ENCODE measurements around the gene CECR2.
"Not testable (repeated sequence)": the region's sequence is repeated elsewhere in the genome, so short reads cannot be mapped to it uniquely, and the experiment has no call there.

The CECR2 gene

DNA sequence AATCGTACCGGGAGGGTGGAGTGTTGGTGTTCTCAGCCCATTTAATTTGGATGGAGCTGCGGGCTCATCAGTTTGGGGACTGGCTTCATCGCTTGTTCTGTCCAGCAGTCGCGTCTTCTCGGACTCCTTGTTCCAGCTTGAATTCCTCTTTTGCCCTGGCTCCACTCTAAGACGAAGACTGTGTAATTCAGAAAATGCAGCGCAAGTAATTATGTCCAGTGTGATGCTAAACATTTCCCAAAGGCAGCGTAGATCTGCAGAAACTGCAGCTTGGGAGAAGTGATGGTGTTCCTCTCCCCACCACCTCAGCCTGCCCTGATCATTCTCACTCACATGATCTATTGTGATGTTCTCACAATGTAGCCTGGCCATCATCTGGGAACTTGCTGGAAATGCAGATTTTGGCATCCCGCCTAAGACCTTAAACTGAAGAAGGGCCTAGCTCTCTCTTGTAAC lies 194.7 kb downstream of the CECR2 start:
- no peak overlapping the region for H3K4me3 ChIP-seq (replicated peaks; ENCODE audit: insufficient read depth, low read length)
- no peaks in the 10 kb centered on the region for H3K27me3 ChIP-seq (ENCODE audit: insufficient read depth, poor library complexity, severe bottlenecking)
- DNase-seq (ENCODE audit: low read depth in 1 of 2, low spot score in 1 of 2): no peak
- H3K27ac ChIP-seq (replicated peaks): no peak overlapping the region
- TF ChIP-seq GABPA (IDR thresholded peaks at IDR 0.05; ENCODE audit: low read depth): no peak
- TF ChIP-seq, protein P1, sequence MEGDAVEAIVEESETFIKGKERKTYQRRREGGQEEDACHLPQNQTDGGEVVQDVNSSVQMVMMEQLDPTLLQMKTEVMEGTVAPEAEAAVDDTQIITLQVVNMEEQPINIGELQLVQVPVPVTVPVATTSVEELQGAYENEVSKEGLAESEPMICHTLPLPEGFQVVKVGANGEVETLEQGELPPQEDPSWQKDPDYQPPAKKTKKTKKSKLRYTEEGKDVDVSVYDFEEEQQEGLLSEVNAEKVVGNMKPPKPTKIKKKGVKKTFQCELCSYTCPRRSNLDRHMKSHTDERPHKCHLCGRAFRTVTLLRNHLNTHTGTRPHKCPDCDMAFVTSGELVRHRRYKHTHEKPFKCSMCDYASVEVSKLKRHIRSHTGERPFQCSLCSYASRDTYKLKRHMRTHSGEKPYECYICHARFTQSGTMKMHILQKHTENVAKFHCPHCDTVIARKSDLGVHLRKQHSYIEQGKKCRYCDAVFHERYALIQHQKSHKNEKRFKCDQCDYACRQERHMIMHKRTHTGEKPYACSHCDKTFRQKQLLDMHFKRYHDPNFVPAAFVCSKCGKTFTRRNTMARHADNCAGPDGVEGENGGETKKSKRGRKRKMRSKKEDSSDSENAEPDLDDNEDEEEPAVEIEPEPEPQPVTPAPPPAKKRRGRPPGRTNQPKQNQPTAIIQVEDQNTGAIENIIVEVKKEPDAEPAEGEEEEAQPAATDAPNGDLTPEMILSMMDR (IDR thresholded peaks at IDR 0.05; ENCODE audit: insufficient read depth, low read length): no peak
- no peak for TF ChIP-seq SPI1 (IDR thresholded peaks at IDR 0.05; ENCODE audit: borderline replicate concordance, low read depth)
- no peak for TF ChIP-seq POLR2AphosphoS5 (IDR thresholded peaks at IDR 0.05; ENCODE audit: low read depth)
- TF ChIP-seq, protein P2, sequence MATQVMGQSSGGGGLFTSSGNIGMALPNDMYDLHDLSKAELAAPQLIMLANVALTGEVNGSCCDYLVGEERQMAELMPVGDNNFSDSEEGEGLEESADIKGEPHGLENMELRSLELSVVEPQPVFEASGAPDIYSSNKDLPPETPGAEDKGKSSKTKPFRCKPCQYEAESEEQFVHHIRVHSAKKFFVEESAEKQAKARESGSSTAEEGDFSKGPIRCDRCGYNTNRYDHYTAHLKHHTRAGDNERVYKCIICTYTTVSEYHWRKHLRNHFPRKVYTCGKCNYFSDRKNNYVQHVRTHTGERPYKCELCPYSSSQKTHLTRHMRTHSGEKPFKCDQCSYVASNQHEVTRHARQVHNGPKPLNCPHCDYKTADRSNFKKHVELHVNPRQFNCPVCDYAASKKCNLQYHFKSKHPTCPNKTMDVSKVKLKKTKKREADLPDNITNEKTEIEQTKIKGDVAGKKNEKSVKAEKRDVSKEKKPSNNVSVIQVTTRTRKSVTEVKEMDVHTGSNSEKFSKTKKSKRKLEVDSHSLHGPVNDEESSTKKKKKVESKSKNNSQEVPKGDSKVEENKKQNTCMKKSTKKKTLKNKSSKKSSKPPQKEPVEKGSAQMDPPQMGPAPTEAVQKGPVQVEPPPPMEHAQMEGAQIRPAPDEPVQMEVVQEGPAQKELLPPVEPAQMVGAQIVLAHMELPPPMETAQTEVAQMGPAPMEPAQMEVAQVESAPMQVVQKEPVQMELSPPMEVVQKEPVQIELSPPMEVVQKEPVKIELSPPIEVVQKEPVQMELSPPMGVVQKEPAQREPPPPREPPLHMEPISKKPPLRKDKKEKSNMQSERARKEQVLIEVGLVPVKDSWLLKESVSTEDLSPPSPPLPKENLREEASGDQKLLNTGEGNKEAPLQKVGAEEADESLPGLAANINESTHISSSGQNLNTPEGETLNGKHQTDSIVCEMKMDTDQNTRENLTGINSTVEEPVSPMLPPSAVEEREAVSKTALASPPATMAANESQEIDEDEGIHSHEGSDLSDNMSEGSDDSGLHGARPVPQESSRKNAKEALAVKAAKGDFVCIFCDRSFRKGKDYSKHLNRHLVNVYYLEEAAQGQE (IDR thresholded peaks at IDR 0.05; ENCODE audit: insufficient replicate concordance, low read depth): no peak

DNA sequence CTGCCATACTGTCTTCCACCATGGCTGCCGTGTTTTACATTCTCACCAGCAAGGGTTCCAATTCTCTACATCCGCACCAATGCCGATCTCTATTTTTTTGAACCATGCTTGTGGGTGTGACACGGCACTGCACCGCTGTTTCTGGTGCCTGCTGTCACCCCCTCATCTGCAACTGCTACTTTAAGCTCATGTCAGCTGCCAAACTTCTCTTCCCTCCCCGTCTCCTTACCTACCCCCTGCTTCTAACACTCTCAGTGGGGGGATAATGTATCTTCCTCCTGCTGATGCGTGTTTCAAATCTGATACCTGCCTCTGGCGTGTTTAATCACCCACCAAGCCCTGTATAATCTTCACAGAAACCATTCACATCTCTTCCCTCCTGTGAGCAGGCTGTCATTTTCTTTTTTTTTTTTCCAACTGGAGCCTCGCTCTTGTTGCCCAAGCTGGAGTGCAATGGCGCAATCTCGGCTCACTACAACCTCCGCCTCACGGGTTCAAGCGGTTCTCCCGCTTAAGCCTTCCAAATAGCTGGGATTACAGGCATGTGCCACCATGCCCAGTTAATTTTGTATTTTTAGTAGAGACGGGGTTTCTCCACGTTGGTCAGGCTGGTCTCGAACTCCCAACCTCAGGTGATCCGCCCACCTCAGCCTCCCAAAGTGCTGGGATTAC lies 196.9 kb downstream of the CECR2 start:
- not testable (repeated sequence) for H3K27ac ChIP-seq (replicated peaks); H3K4me3 ChIP-seq (replicated peaks; ENCODE audit: insufficient read depth, low read length); DNase-seq (ENCODE audit: low read depth in 1 of 2, low spot score in 1 of 2); H3K27me3 ChIP-seq (ENCODE audit: insufficient read depth, poor library complexity, severe bottlenecking)

DNA sequence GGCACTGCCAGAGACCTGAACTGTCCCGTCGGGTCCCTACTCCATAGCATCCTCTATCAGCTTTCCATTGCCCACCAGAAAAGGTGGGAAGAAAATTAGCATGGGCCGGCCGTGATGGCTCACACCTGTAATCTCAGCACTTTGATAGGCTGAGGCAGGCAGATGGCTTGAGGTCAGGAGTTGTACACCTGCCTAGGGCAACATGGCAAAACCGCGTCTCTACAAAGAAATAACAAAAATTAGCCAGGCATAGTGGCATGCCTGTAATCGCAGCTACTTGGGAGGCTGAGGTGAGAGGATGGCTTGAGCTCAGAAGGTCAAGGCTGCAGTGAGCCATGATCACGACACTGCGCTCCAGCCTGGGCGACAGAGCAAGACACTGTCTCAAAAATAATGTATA lies 197.5 kb downstream of the CECR2 start:
- H3K27ac ChIP-seq (replicated peaks): no peak overlapping the region
- TF ChIP-seq, protein P1 (IDR thresholded peaks at IDR 0.05; ENCODE audit: insufficient read depth, low read length): no peak
- TF ChIP-seq GABPA (IDR thresholded peaks at IDR 0.05; ENCODE audit: low read depth) (no peak), POLR2AphosphoS5 (IDR thresholded peaks at IDR 0.05; ENCODE audit: low read depth) (no peak), SPI1 (IDR thresholded peaks at IDR 0.05; ENCODE audit: borderline replicate concordance, low read depth) (no peak)
- TF ChIP-seq, protein P2 (IDR thresholded peaks at IDR 0.05; ENCODE audit: insufficient replicate concordance, low read depth): no peak
- DNase-seq (ENCODE audit: low read depth in 1 of 2, low spot score in 1 of 2): no peak
- H3K4me3 ChIP-seq (replicated peaks; ENCODE audit: insufficient read depth, low read length): no peak overlapping the region
- H3K27me3 ChIP-seq (ENCODE audit: insufficient read depth, poor library complexity, severe bottlenecking): no peaks in the 10 kb centered on the region

DNA sequence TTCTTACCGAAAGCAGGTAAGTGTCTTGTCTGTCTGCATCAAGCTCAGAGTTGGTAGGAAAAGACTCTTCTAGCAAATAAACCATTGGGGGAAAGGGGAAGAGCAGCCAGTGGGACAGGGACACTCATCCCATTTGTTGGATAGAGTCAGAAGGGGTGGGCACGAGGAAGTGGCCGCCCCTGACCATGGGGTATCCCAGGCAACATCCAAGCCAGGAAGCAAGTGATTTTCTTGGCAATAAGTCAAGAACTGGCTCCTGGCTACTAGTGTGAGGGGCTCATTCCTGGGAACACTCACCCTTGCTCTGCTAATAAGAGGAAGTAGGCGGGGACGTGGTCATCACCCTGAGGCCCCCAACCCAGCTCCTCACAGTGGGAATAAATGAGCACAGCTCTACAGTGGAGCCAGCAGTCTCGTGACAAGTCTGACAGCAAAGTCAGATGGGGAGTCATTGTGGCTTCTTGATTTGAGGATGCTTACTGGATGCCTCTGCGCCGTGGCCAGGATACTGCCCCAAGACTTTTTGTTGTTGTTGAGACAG lies 200.8 kb downstream of the CECR2 start:
- no peaks in the 10 kb centered on the region for H3K27me3 ChIP-seq (ENCODE audit: insufficient read depth, poor library complexity, severe bottlenecking)
- H3K27ac ChIP-seq (replicated peaks): no peak overlapping the region
- H3K4me3 ChIP-seq (replicated peaks; ENCODE audit: insufficient read depth, low read length): no peak overlapping the region
- no peak for DNase-seq (ENCODE audit: low read depth in 1 of 2, low spot score in 1 of 2)
- TF ChIP-seq, protein P1 (IDR thresholded peaks at IDR 0.05; ENCODE audit: insufficient read depth, low read length): no peak
- TF ChIP-seq GABPA (IDR thresholded peaks at IDR 0.05; ENCODE audit: low read depth): no peak
- TF ChIP-seq, protein P2 (IDR thresholded peaks at IDR 0.05; ENCODE audit: insufficient replicate concordance, low read depth): no peak
- TF ChIP-seq POLR2AphosphoS5 (IDR thresholded peaks at IDR 0.05; ENCODE audit: low read depth): no peak
- TF ChIP-seq SPI1 (IDR thresholded peaks at IDR 0.05; ENCODE audit: borderline replicate concordance, low read depth): no peak
